ENCODE data around the gene LRRC57. TPM values are rescaled to one million over a fixed set of nuclear protein-coding genes. Genes with fewer than 3 reads are reported as not detected.

The LRRC57 gene
- total RNA-seq, 1 experiment from 2014 or later = 16.6 TPM

- Histone ChIP-seq H3K9me2 (ENCODE audit: insufficient read depth) (no peaks in the 10 kb centered on the region), H3K9me3 (ENCODE audit: control insufficient read depth in 1 of 2, insufficient read depth in 1 of 2, low read depth in 1 of 2, low read length in 2 of 2) (no peaks in the 10 kb centered on the region), H3K4me1 (ENCODE audit: control insufficient read depth in 1 of 2, insufficient read depth in 2 of 2, low read length in 2 of 2) (no peaks in the 10 kb centered on the region), H2AFZ (ENCODE audit: low read depth, low read length, poor library complexity, severe bottlenecking) (no peak overlapping the region), H4K20me1 (ENCODE audit: insufficient read depth) (no peaks in the 10 kb centered on the region), H3K4me3 (replicated peaks in 1 of 2; ENCODE audit: low read depth in 1 of 2, low read length in 2 of 2) (no peak overlapping the region), H3K27ac (ENCODE audit: low read depth, low read length) (no peak overlapping the region), H3K27me3 (ENCODE audit: insufficient read depth, low read length) (no peaks in the 10 kb centered on the region), H3K9ac (ENCODE audit: low read length) (no peak overlapping the region), H3K4me2 (ENCODE audit: low read length) (no peak overlapping the region), H3K79me2 (ENCODE audit: insufficient read depth, low read length) (no peaks in the 10 kb centered on the region), H3K36me3 (ENCODE audit: control insufficient read depth in 1 of 2, insufficient read depth in 2 of 2, low read length in 2 of 2) (no peaks in the 10 kb centered on the region; a peak in 1 of 4 replicates)
- CTCF ChIA-PET = no interaction called here
- BruUV-seq (replicated peaks) = no TSS peak
- POLR2A ChIA-PET = no interaction called here
- ATAC-seq = no peak
- no peak for TF ChIP-seq ELF1 (IDR thresholded peaks at IDR 0.05; ENCODE audit: borderline replicate concordance, low read depth)
- TF ChIP-seq ATF3 (IDR thresholded peaks at IDR 0.05) = no peak
- TF ChIP-seq POLR2A (IDR thresholded peaks at IDR 0.05; ENCODE audit: borderline replicate concordance, extremely low read depth, insufficient read depth, insufficient read length) = no peak
- no peak for TF ChIP-seq YY1 (IDR thresholded peaks at IDR 0.05; ENCODE audit: extremely low read depth, insufficient replicate concordance, low read depth, low read length)
- no peak for TF ChIP-seq JUND (IDR thresholded peaks at IDR 0.05)
- no peak for TF ChIP-seq ZBTB33 (IDR thresholded peaks at IDR 0.05; ENCODE audit: extremely low read depth, insufficient replicate concordance, low read length)
- no peak for TF ChIP-seq FOSL1 (IDR thresholded peaks at IDR 0.05; ENCODE audit: low read depth)
- TF ChIP-seq REST (IDR thresholded peaks at IDR 0.05; ENCODE audit: low read depth) = no peak
- TF ChIP-seq CBX3 (IDR thresholded peaks at IDR 0.05; ENCODE audit: low read depth) = no peak
- no peak for TF ChIP-seq EZH2 (IDR thresholded peaks at IDR 0.05)
- TF ChIP-seq RAD21 (IDR thresholded peaks at IDR 0.05; ENCODE audit: low read depth) = no peak
- no peak for TF ChIP-seq SRF (IDR thresholded peaks at IDR 0.05; ENCODE audit: low read depth)
- TF ChIP-seq CTCF (IDR thresholded peaks at IDR 0.05 in 2 of 3, conservative IDR thresholded peaks at IDR 0.05 in 1 of 3; ENCODE audit: borderline replicate concordance in 1 of 3, insufficient read depth in 1 of 3, low read depth in 2 of 3, low read length in 2 of 3) = no peak
- no peak for TF ChIP-seq EZH2phosphoT487 (IDR thresholded peaks at IDR 0.05; ENCODE audit: borderline replicate concordance)
- intact Hi-C loops (cut with micrococcal nuclease) = no loop called here
- no peak for DNase-seq (ENCODE audit: low read depth, low spot score)
- RAD21 ChIA-PET (ENCODE audit: low non-redundant PET in 1 of 2, low total read pairs in 2 of 2, uncharacterized antibody in 2 of 2, unreplicated experiment in 2 of 2) = no interaction called here
Measured at GRCh38 chr15:42510258-42511006, 38.2 kb downstream of the LRRC57 start.
